ENCODE results near the gene PGPEP1. TPM values are rescaled to one million over a fixed set of nuclear protein-coding genes. Genes with fewer than 3 reads are reported as not detected.

Gene PGPEP1
- total RNA-seq, 1 donor from 2014 or later: 5.4 TPM

DNA sequence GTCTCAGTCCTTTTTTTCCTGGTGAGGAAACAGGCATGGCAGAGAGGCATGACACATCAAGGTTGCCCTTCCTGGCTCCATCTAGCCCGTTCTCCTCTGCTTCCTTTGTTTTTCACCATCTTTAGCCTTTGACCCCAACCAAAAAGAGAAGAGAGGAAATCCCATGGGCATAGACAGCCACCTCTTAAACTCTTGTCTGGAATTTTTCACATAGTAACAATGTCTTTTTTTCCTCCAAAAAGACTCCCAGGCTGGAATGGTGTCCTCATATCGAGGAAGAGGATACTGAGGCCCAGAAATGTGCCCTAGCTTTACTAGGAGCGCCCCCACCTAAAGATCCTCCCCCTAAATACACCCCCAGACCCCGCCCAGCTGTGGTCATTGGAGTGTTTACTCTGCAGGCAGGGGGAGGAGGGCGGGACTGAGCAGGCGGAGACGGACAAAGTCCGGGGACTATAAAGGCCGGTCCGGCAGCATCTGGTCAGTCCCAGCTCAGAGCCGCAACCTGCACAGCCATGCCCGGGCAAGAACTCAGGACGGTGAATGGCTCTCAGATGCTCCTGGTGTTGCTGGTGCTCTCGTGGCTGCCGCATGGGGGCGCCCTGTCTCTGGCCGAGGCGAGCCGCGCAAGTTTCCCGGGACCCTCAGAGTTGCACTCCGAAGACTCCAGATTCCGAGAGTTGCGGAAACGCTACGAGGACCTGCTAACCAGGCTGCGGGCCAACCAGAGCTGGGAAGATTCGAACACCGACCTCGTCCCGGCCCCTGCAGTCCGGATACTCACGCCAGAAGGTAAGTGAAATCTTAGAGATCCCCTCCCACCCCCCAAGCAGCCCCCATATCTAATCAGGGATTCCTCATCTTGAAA is 45.5 kb downstream of the PGPEP1 start, which contains the start of gene GDF15:
Gene GDF15, plus strand, starts transcription at position 484 of the 868 bp plus-strand sequence. Its CDS starts 32 bp downstream, at position 516.
- H3K4me3 ChIP-seq (ENCODE audit: low read depth, low read length): peak within 1 kb of the TSS; percentile 85
- TF ChIP-seq, protein P1, sequence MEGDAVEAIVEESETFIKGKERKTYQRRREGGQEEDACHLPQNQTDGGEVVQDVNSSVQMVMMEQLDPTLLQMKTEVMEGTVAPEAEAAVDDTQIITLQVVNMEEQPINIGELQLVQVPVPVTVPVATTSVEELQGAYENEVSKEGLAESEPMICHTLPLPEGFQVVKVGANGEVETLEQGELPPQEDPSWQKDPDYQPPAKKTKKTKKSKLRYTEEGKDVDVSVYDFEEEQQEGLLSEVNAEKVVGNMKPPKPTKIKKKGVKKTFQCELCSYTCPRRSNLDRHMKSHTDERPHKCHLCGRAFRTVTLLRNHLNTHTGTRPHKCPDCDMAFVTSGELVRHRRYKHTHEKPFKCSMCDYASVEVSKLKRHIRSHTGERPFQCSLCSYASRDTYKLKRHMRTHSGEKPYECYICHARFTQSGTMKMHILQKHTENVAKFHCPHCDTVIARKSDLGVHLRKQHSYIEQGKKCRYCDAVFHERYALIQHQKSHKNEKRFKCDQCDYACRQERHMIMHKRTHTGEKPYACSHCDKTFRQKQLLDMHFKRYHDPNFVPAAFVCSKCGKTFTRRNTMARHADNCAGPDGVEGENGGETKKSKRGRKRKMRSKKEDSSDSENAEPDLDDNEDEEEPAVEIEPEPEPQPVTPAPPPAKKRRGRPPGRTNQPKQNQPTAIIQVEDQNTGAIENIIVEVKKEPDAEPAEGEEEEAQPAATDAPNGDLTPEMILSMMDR (conservative IDR thresholded peaks at IDR 0.05; ENCODE audit: low read depth, low read length): peak; percentile 91
- peak; percentile 69 for DNase-seq (ENCODE audit: low read depth)

DNA sequence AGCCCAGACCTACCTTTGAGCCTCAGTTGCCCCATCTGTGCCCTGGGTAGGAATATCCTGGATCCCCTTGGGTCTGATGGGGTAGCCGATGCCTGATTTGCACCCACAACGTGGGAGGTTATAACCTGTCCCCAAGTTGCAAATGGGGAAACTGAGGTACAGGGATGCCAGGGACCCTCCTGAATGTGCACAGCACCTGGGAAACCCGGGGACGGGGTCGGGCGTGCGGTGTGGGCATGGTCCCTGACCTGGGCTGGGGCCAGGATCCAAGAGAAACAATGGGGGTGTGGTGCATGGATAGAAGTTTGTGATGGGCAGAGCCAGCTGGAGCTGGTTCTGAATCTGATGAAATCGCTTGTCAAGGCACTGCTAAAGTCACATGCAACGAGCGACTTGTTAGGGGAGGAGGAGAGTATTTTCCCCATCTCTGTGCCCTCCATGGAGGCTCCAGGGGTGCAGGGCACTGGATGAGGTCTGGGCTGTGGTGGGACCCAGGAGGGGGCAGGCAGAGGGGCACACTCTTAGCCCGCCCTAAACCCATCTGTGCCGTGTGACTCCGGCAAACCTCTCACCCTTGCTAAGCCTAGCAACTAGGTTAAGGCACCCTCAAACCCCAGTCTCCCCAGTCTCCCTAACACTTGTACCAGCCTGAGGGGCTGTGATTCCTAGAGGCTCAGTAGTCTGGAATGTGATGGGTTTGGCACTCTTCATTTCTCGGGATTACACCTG is 46.3 kb downstream of the PGPEP1 start:
- TF ChIP-seq, protein P1 (conservative IDR thresholded peaks at IDR 0.05; ENCODE audit: low read depth, low read length): no peak
- DNase-seq (ENCODE audit: low read depth): no peak
- peak overlapping the region; percentile 85 for H3K4me3 ChIP-seq (ENCODE audit: low read depth, low read length)

DNA sequence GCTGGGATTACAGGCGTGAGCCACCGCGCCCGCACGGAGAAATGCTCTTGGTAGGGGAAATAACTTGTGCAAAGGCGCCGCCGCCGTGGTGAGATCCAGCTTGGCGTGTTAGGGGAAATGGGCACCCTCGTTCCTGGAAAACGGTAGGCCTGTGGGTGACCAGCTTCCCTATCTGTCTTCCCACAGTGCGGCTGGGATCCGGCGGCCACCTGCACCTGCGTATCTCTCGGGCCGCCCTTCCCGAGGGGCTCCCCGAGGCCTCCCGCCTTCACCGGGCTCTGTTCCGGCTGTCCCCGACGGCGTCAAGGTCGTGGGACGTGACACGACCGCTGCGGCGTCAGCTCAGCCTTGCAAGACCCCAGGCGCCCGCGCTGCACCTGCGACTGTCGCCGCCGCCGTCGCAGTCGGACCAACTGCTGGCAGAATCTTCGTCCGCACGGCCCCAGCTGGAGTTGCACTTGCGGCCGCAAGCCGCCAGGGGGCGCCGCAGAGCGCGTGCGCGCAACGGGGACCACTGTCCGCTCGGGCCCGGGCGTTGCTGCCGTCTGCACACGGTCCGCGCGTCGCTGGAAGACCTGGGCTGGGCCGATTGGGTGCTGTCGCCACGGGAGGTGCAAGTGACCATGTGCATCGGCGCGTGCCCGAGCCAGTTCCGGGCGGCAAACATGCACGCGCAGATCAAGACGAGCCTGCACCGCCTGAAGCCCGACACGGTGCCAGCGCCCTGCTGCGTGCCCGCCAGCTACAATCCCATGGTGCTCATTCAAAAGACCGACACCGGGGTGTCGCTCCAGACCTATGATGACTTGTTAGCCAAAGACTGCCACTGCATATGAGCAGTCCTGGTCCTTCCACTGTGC is 47.9 kb downstream of the PGPEP1 start:
- peak overlapping the region; percentile 85 for H3K4me3 ChIP-seq (ENCODE audit: low read depth, low read length)
- TF ChIP-seq, protein P1 (conservative IDR thresholded peaks at IDR 0.05; ENCODE audit: low read depth, low read length): peak; percentile 76
- DNase-seq (ENCODE audit: low read depth): no peak

DNA sequence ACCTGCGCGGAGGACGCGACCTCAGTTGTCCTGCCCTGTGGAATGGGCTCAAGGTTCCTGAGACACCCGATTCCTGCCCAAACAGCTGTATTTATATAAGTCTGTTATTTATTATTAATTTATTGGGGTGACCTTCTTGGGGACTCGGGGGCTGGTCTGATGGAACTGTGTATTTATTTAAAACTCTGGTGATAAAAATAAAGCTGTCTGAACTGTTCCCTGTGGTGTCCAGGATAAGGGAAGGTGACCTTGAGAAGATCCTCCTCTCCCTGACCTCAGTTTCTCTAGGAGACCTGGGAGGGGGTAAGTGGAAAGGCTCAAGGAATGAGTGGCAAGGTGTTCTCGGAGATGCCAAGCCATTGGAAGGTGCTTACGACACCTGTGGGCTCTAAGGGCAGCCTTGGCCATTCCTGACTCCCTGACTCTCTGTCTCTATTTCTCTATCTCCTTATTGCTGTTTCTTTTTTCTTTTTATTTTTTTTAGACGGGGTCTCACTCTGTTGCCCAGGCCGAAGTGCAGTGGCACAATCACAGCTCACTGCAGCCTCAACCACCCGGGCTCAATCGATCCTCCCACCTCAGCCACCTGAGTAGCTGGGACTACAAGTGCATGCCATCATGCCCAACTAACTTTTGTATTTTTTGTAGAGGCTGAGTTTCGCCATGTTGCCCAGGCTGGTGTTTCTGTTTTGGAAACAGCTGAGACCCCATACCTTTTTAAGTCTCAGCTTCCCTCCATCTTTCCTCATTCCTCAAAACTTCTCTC is 48.7 kb downstream of the PGPEP1 start:
- peak overlapping the region; percentile 85 for H3K4me3 ChIP-seq (ENCODE audit: low read depth, low read length)
- TF ChIP-seq, protein P1 (conservative IDR thresholded peaks at IDR 0.05; ENCODE audit: low read depth, low read length): no peak
- DNase-seq (ENCODE audit: low read depth): no peak

DNA sequence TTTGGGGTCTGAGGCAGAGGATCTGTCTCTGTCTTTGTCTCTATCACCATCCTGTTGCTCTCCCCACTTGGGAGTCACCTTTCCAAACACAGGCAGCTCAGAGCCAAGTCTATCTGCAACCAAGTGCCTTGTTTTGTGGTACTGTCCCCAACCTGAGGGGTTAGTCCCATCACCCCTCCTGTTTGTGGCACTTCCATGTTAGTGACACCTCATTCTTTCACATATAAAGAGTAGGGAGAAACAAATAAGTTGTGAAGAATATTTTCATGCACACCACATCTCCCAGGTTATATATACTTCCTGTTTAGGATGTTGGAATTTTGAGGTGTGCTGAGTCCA is 49.3 kb downstream of the PGPEP1 start:
- TF ChIP-seq, protein P1 (conservative IDR thresholded peaks at IDR 0.05; ENCODE audit: low read depth, low read length): no peak
- peak overlapping the region; percentile 85 for H3K4me3 ChIP-seq (ENCODE audit: low read depth, low read length)

More for the DNA sequence above, 49.3 kb downstream of the PGPEP1 start:
- no peak for DNase-seq (ENCODE audit: low read depth)

All from epithelial cell of proximal tubule (primary cell).